GM18951 (cell line): ENCODE data around the gene AGBL4.

Source experiments
- POLR2A ChIP-seq: IDR thresholded peaks from 4 replicates; pipeline ENCODE4 v1.6.1; 2011; ENCODE audit warnings: mild to moderate bottlenecking; ENCODE audit not compliant: insufficient read length, insufficient read depth; ENCODE audit errors: extremely low read depth
- in situ Hi-C: fragments of 300-500 bp; cut with MboI; formaldehyde crosslinking; loops from one replicate; pipeline ENCODE4 v1.12.0; 2022; ENCODE audit warnings: low sequenced_read_pairs, mixed read lengths, inconsistent platforms; ENCODE audit not compliant: unreplicated experiment

The AGBL4 gene

GRCh38 chr1:48810740-48811139 lies 1213.0 kb downstream of the AGBL4 start:
- no peak for TF ChIP-seq POLR2A
- in situ Hi-C loops = no loop called here

GRCh38 chr1:48808496-48808895 lies 1215.3 kb downstream of the AGBL4 start:
- TF ChIP-seq POLR2A = no peak
- in situ Hi-C loops = no loop called here

GRCh38 chr1:48807554-48808260 lies 1216.0 kb downstream of the AGBL4 start:
- TF ChIP-seq POLR2A = no peak
- in situ Hi-C loops = no loop called here

GRCh38 chr1:48803474-48803873 lies 1220.3 kb downstream of the AGBL4 start:
- TF ChIP-seq POLR2A = no peak
- in situ Hi-C loops = no loop called here

- TF ChIP-seq POLR2A = no peak
- in situ Hi-C loops = no loop called here
These were observed 1228.9 kb downstream of the AGBL4 start for GRCh38 chr1:48794816-48795215.

- TF ChIP-seq POLR2A = no peak
These were observed 1229.9 kb downstream of the AGBL4 start for GRCh38 chr1:48793863-48794262.

GRCh38 chr1:48792961-48793360 lies 1230.8 kb downstream of the AGBL4 start:
- in situ Hi-C loops = no loop called here
- TF ChIP-seq POLR2A = no peak

More at GRCh38 chr1:48793863-48794262, 1229.9 kb downstream of the AGBL4 start:
- in situ Hi-C loops = no loop called here

GRCh38 chr1:48790397-48790796 lies 1233.4 kb downstream of the AGBL4 start:
- no peak for TF ChIP-seq POLR2A
- in situ Hi-C loops = no loop called here

- in situ Hi-C loops = no loop called here
- no peak for TF ChIP-seq POLR2A
These were observed 1233.9 kb downstream of the AGBL4 start for GRCh38 chr1:48789903-48790302.

- no peak for TF ChIP-seq POLR2A
- in situ Hi-C loops = no loop called here
These were observed 1237.9 kb downstream of the AGBL4 start for GRCh38 chr1:48785869-48786268.

- no peak for TF ChIP-seq POLR2A
- in situ Hi-C loops = no loop called here
These were observed 1239.5 kb downstream of the AGBL4 start for GRCh38 chr1:48784301-48784700.

GRCh38 chr1:48777219-48777895 lies 1246.4 kb downstream of the AGBL4 start:
- in situ Hi-C loops = no loop called here
- no peak for TF ChIP-seq POLR2A

- no peak for TF ChIP-seq POLR2A
- in situ Hi-C loops = no loop called here
These were observed 1247.1 kb downstream of the AGBL4 start, which contains the start of gene BEND5 for GRCh38 chr1:48776393-48777218. BEND5 (minus strand) TSS chr1:48776891; CDS start chr1:48776831, 60 bp downstream.
